Neural cell (in vitro differentiated cells): ENCODE measurements around the gene IDS. TPM values are rescaled to one million over a fixed set of nuclear protein-coding genes. Genes with fewer than 3 reads are reported as not detected.

ENCODE experiments used
- H2AFZ ChIP-seq: fragments of 200-600, 300-800 bp; sonication (generic), shearing (Covaris generic); 2 replicates; pipeline ENCODE4 v1.6.0; 2014; ENCODE audit warnings: low read depth, mild to moderate bottlenecking, antibody characterized with exemption, low read length, moderate library complexity
- H3F3A ChIP-seq: fragments of 200-600 bp; shearing (Covaris generic); 2 replicates; pipeline ENCODE4 v1.6.1; 2016; ENCODE audit warnings: mild to moderate bottlenecking, moderate library complexity, mixed read lengths, antibody characterized with exemption, low read length; ENCODE audit not compliant: insufficient read depth, poor library complexity, severe bottlenecking
- H3K27ac ChIP-seq: fragments of 200-600, 300-800 bp; sonication (generic), shearing (Covaris generic); 2 replicates; pipeline ENCODE4 v1.5.1; 2014; ENCODE audit warnings: mild to moderate bottlenecking, low read length, moderate library complexity
- H3K27me3 ChIP-seq: fragments of 300-800, 200-600 bp; sonication (generic), shearing (Covaris generic); 2 replicates; pipeline ENCODE4 v1.6.0; 2014; ENCODE audit warnings: mild to moderate bottlenecking, low read depth, low read length, moderate library complexity; ENCODE audit not compliant: insufficient read depth
- H3K36me3 ChIP-seq: fragments of 300-800, 200-600 bp; sonication (generic), shearing (Covaris generic); 2 replicates; pipeline ENCODE4 v1.5.1; 2014; ENCODE audit warnings: mild to moderate bottlenecking, antibody characterized with exemption, low read length, moderate library complexity; ENCODE audit not compliant: insufficient read depth
- H3K4me2 ChIP-seq: fragments of 300-800, 200-600 bp; sonication (generic), shearing (Covaris generic); 2 replicates; pipeline ENCODE4 v1.6.0; 2014; ENCODE audit warnings: mild to moderate bottlenecking, low read length
- H3K4me3 ChIP-seq: fragments of 300-800, 200-600 bp; sonication (generic), shearing (Covaris generic); 2 replicates; pipeline ENCODE4 v1.5.1; 2014; ENCODE audit warnings: mild to moderate bottlenecking, low read length, moderate library complexity
- H3K79me2 ChIP-seq: fragments of 200-600 bp; shearing (Covaris generic); replicated peaks from 2 replicates; pipeline ENCODE4 v1.6.0; 2014; ENCODE audit warnings: mild to moderate bottlenecking, low read length, moderate library complexity; ENCODE audit not compliant: insufficient read depth
- H3K9ac ChIP-seq: fragments of 300-800, 200-600 bp; sonication (generic), shearing (Covaris generic); 2 replicates; pipeline ENCODE4 v1.6.1; 2016; ENCODE audit warnings: mild to moderate bottlenecking, low read length, mixed read lengths
- H3K9me2 ChIP-seq: fragments of 200-600 bp; shearing (Covaris generic); 2 replicates; pipeline ENCODE4 v1.6.1; 2016; ENCODE audit warnings: mild to moderate bottlenecking, low read length, mixed read lengths; ENCODE audit not compliant: insufficient read depth
- H3K9me3 ChIP-seq: fragments of 200-600, 300-800 bp; sonication (generic), shearing (Covaris generic); 2 replicates; pipeline ENCODE4 v1.6.1; 2016; ENCODE audit warnings: mild to moderate bottlenecking, mixed run types, low read length, moderate library complexity, mixed read lengths
- H4K20me1 ChIP-seq: fragments of 200-600 bp; shearing (Covaris generic); 2 replicates; pipeline ENCODE4 v1.6.1; 2016; ENCODE audit warnings: mild to moderate bottlenecking, mixed run types; ENCODE audit not compliant: insufficient read depth
- CTCF ChIP-seq: fragments of 450-650 bp; IDR thresholded peaks from 2 replicates; pipeline ENCODE4 v1.5.1; 2014; ENCODE audit warnings: antibody characterized with exemption, mild to moderate bottlenecking, moderate library complexity; ENCODE audit not compliant: poor library complexity, severe bottlenecking
- EP300 ChIP-seq: fragments of 450-650 bp; conservative IDR thresholded peaks from 2 replicates; pipeline ENCODE4 v1.6.1; 2014; ENCODE audit warnings: antibody characterized with exemption, mild to moderate bottlenecking, moderate library complexity; ENCODE audit not compliant: poor library complexity, severe bottlenecking
- EZH2 ChIP-seq: fragments of 200-600, 300-800 bp; shearing (Covaris generic), sonication (generic); IDR thresholded peaks from 2 replicates; pipeline ENCODE4 v1.6.1; 2014; ENCODE audit warnings: antibody characterized with exemption, low read length, borderline replicate concordance, mild to moderate bottlenecking; ENCODE audit not compliant: insufficient read depth, poor library complexity, severe bottlenecking
- MXI1 ChIP-seq: fragments of 450-650 bp; conservative IDR thresholded peaks from 2 replicates; pipeline ENCODE4 v1.6.1; 2014; ENCODE audit warnings: antibody characterized with exemption, mild to moderate bottlenecking; ENCODE audit not compliant: poor library complexity, severe bottlenecking
- POLR2AphosphoS5 ChIP-seq: IDR thresholded peaks from 2 replicates; pipeline ENCODE4 v1.6.1; 2012
- RAD21 ChIP-seq: fragments of 450-650 bp; conservative IDR thresholded peaks from 2 replicates; pipeline ENCODE4 v1.6.1; 2014; ENCODE audit warnings: antibody characterized with exemption, mild to moderate bottlenecking, moderate library complexity
- REST ChIP-seq: IDR thresholded peaks from 2 replicates; pipeline ENCODE4 v1.6.1; 2012; ENCODE audit warnings: borderline replicate concordance
- SMC3 ChIP-seq: fragments of 450-650 bp; conservative IDR thresholded peaks from 2 replicates; pipeline ENCODE4 v1.6.1; 2014; ENCODE audit warnings: antibody characterized with exemption, mild to moderate bottlenecking, moderate library complexity; ENCODE audit not compliant: poor library complexity
- TAF1 ChIP-seq: IDR thresholded peaks from 2 replicates; pipeline ENCODE4 v1.6.1; 2012; ENCODE audit warnings: low read depth
- polyA plus RNA-seq: library from polyadenylated mRNA; depleted of rRNA; stranded (reverse); fragments of >200 nt; gene quantifications from 2 replicates; pipeline ENCODE4 v1.2.3, GENCODE V29; 2014

Gene IDS
- polyA plus RNA-seq, 1 donor from 2014 or later: 52.0 TPM

- TF ChIP-seq RAD21: no peak
- no peak for TF ChIP-seq EP300
- TF ChIP-seq MXI1: no peak
- TF ChIP-seq REST: no peak
- TF ChIP-seq TAF1: no peak
- no peak for TF ChIP-seq POLR2AphosphoS5
- TF ChIP-seq CTCF: no peak
- no peak for TF ChIP-seq EZH2
- no peak for TF ChIP-seq SMC3
- H3K36me3 ChIP-seq: no peaks in the 10 kb centered on the region
- H3K4me2 ChIP-seq: no peak overlapping the region
- no peak overlapping the region for H3K4me3 ChIP-seq
- H3K9me2 ChIP-seq: no peaks in the 10 kb centered on the region
- no peaks in the 10 kb centered on the region for H3K79me2 ChIP-seq
- no peak overlapping the region for H2AFZ ChIP-seq
- no peaks in the 10 kb centered on the region for H3F3A ChIP-seq
- H3K27me3 ChIP-seq: no peaks in the 10 kb centered on the region
- H3K9me3 ChIP-seq: no peaks in the 10 kb centered on the region
- H4K20me1 ChIP-seq: no peaks in the 10 kb centered on the region
- no peak overlapping the region for H3K27ac ChIP-seq
- no peak overlapping the region for H3K9ac ChIP-seq
Measured at GRCh38 chrX:149511081-149511480, 6.0 kb upstream of the IDS start.

- Histone ChIP-seq H3K27ac (no peak overlapping the region), H3K4me2 (no peak overlapping the region), H3K36me3 (no peaks in the 10 kb centered on the region), H3K4me3 (no peak overlapping the region), H3K27me3 (no peaks in the 10 kb centered on the region), H2AFZ (no peak overlapping the region), H3K9me2 (no peaks in the 10 kb centered on the region), H3K9me3 (no peaks in the 10 kb centered on the region), H3F3A (no peaks in the 10 kb centered on the region), H3K9ac (no peak overlapping the region), H4K20me1 (no peaks in the 10 kb centered on the region), H3K79me2 (no peaks in the 10 kb centered on the region)
- TF ChIP-seq SMC3: no peak
- no peak for TF ChIP-seq CTCF
- no peak for TF ChIP-seq EZH2
- TF ChIP-seq POLR2AphosphoS5: no peak
- no peak for TF ChIP-seq EP300
- TF ChIP-seq MXI1: no peak
- no peak for TF ChIP-seq RAD21
- TF ChIP-seq TAF1: no peak
- no peak for TF ChIP-seq REST
Measured at GRCh38 chrX:149510386-149510785, 5.3 kb upstream of the IDS start.
